Transverse colon (tissue), 3 donors: Measurements from ENCODE around the gene OR9A2.

Experiments
- POLR2A ChIP-seq: fragments of 450-650 bp; IDR thresholded peaks from one replicate; pipeline ENCODE4 v1.6.1; 2016; ENCODE audit warnings: antibody characterized with exemption, mild to moderate bottlenecking, moderate library complexity
- TF ChIP-seq, protein P1 (sequence below), 5 experiments: fragments of 200-600 bp in 3 of 5; fragments of 450-650 bp in 2 of 5; sonication (generic) in 3 of 5; IDR thresholded peaks; 1 replicate in 2 of 5; 2 replicates in 3 of 5; pipeline ENCODE4 v1.5.1; 2016 to 2017; ENCODE audit warnings: antibody characterized with exemption in 5 of 5, inconsistent platforms in 3 of 5, mild to moderate bottlenecking in 2 of 5, moderate library complexity in 1 of 5

DNA sequence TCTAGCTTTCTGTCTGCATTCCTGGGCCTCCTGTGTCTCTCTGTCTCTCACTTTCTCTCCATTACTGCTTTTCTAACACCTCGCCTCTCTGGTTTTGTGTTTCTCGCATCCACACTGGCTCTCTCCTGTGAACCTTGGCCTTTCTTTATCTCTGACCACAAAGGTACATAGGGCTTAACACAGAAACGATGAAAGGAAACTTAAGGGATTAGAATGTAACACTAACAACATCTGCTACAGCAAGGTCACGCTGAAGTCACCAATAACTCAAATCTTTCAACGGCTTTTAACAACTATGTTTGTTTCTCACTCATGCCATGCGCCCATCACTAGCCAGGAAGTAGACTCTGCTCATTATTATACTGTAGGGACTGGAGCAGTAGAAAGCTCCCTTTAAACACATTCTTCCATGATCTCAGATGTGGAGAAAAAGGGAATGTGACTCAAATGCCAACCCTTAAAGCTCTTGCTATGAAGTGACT lies 15.9 kb upstream of the OR9A2 start:
- TF ChIP-seq, protein P1, sequence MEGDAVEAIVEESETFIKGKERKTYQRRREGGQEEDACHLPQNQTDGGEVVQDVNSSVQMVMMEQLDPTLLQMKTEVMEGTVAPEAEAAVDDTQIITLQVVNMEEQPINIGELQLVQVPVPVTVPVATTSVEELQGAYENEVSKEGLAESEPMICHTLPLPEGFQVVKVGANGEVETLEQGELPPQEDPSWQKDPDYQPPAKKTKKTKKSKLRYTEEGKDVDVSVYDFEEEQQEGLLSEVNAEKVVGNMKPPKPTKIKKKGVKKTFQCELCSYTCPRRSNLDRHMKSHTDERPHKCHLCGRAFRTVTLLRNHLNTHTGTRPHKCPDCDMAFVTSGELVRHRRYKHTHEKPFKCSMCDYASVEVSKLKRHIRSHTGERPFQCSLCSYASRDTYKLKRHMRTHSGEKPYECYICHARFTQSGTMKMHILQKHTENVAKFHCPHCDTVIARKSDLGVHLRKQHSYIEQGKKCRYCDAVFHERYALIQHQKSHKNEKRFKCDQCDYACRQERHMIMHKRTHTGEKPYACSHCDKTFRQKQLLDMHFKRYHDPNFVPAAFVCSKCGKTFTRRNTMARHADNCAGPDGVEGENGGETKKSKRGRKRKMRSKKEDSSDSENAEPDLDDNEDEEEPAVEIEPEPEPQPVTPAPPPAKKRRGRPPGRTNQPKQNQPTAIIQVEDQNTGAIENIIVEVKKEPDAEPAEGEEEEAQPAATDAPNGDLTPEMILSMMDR (IDR thresholded peaks at IDR 0.05): no peak
- TF ChIP-seq POLR2A: no peak
